NCI-H748 treated with DMSO at 0.1 percent for 48 hours (cell line): Measurements from ENCODE around the gene AMOTL2.

Source experiments
- DNase-seq: peaks from one replicate; lab custom pipeline; 2025; lab: John Stamatoyannopoulos, UW

Gene AMOTL2

DNA sequence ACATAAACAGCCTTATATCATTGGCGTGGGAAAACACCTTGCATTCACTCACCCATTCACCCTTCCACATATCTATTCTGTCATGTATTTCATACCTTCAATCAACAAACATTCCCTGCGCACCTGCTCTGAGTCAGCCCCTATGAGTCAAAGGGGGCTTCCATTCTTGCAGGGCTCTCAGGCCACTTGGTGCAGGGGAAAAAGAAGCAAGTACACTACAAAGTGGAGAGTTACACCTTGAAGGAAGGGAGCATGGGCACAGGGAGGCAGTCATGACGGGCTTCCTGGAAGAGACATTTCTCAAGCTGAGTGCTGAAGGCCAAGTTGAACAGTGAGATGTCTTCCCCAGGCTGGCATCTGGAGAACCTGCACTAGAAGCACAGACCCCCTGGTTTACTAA lies 4.6 kb upstream of the AMOTL2 start:
- DNase-seq = no peak

DNA sequence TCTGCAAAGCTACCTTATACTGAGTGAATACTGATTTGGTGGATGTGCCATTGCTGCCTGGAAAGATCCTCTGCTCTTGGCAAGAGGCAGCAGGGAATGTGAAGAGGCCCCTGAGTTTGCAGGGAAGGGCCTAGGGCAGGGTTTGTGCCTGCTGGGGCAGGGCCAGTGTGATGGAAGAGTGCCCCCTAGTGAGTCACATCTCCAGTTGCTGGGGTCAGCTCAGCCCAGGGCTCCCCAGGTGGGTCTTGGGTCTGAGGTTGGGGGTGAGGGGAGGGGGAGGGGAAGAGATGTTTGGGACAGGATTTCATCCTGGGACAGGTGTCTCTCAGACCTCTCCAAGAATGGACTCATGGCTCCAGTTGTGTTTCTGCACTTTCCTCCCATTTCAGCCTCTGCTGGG lies 4.1 kb upstream of the AMOTL2 start:
- DNase-seq = no peak

DNA sequence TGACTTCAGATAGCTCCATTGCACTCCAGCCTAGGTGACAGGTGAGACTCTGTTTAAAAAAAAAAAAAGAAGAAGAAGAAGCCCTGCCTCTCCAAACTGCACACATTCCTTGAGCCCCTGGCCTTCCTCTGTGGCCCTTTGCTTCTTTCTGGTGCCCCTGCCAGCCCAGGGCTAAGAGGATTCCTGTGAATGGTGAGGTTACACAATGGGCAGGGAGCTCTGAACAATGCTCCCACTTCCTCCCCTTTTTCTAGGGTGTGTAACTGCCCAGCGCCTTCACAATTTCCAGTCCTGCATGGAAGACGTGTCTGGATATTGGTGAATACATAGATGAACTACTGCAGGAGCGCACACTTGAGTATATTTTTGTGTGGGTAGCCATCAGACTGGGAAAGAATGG lies 3.6 kb upstream of the AMOTL2 start:
- DNase-seq = no peak

DNA sequence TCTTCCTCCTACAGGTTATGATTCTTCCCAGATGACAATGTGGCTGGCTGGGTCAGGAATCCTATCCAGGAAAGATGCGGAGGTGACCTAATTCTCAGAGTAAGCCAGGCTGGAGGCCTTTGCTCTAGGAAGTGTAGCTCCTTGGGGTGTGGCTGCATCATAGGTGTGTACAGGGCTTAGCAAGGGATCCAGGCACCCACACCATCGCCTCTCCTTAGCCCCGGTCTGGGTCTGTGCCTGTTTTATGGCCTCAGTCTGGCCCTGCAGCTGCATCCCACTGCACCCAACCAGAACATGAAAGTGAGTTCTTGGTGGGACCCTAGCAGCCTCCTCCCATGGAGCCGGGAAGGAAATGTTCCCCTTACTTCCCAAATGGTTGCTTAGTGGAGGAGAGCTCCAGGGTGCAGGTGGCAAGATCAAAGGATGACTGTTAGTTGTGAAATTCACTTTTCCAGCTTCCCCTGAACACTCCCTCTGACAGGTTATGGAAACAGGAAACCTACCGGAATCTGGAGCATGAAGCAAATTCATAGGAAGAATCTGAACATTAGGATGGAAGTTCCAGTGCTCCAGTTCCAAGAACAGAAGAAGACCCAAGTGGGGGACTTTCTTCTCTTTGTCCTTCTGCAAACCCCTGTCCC lies 2.7 kb upstream of the AMOTL2 start:
- DNase-seq = no peak

DNA sequence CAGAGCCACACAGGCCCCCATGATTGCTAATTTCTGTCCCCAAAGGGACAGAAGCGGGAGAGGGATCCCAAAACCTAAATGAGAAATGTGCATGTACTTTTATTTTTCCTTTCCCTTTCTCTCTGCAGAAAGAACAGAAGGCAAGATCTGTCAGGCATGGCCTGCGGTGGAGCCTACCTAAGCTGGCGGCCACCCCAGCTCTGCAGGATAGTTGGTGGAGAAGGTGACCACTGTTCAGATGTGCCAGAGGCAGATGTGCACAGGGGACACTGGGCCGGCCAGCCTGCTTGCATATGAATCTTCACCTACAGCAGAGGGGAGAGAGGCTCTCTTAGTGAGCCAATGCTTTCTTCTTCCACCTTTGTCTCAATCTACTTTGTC lies 2.1 kb upstream of the AMOTL2 start:
- DNase-seq = no peak

DNA sequence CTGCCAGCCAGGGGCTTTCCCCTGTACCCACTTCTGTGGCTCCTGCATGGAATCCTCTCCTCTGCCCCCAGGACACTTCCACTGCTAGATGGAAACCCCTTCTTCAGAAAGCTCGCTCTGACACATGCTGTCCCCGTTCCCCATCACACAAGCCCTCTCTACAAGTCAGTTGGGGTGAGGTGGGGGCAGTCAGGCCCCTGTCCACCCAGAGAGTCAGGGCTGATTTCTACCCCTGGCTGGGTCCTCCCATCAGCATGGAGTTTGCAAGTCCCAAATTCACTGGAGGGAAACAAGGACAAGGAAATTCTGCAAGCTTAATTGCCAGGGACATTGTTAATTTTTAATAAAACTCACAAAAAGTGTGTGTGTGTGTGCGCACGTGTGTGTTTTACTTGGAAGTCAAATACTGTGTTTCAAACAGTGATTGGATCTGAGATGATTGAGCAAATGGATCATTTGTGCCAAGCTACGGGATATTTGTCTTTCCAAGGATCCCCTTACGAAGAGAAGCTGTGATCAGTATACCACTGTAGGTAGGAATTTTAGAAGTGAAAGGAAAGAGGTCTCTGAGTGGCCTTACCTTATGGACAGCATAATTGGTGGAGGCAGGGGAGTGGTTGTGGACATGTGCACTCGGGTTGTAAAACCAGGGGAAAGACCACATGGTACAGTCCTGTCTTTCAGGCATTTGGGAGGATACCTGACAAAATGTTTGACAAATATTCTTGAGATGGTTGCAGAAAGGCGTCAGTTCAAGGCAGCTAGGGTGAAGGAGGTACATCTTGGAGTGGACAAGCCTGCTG lies 1.5 kb upstream of the AMOTL2 start:
- no peak for DNase-seq

DNA sequence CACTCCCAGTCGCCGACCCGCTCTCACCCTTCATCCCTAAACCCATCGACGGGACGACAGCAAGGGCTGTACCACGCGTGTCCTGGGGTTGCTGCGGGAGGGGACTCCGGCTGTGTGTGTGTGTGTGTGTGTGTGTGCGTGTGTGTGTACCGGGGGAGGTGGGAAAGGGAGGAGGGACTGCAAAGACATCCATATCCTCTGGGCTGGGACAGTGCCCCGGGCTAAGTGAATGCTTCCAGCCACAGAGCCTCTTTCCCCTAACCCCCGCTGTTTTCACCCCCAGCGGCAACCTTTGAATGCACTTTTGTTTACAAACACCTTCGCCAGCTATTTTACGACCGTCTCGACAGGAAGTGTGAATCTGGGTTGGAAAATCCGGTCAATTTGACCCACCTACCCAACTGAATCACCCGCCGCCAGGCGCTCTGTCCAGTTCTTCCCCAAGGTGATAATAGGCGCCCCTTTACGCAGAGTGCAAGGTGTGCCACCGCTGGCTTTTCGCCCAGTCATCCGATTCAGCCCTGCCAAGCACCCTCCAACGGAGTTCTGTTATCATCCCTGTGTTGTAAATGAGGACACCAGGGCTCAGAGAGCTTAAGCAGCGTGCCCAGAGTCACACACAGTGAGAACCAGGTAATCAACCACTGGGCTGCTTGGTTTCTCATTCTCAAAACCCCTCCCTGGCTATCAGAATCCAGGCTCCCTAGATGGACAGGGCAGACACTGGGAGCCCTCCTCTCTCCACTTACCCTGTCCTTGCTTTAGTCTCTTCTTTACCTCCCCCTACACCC lies 739 bp upstream of the AMOTL2 start:
- DNase-seq = peak; percentile 26

DNA sequence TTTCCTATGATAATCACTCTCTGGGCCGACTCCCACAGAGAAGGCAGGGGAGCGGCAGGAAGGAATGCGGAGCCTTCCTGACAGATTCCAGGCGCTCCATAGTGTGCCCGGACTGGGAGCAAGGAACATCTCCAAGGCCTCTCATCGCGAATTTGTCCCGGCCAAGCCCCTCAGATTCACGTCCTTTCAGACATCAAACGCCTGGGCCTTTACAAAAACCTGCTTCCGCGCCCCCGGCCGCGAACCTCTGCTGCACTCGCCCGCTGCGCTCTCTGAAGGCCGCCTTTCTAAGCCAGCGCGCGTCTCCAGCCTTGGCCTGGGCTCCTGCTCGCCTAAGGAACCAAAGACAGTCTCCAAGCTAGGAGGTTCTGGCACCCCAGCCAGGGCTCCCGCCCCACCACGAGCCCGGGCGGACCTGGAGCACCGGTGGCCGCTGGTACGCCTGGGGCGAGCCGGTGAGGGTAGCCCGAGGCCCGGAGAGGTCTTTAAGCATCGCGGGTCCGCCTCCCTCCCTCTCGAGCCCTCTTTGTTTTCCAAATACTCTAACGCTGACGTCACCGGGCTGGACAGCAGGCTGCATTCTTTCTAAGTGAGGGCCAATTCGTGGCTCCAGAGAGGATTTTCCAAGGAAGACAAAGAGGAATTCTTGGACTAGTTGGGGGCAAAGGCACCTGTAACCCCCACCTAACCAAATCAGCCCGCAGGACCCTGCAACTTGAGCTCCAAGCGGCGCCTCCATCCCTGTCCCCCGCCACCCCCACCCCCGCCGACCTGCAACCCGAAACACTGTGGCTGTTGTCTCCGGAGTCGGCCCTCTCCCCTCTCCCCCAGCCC lies 759 bp downstream of the AMOTL2 start:
- peak; percentile 20 for DNase-seq

DNA sequence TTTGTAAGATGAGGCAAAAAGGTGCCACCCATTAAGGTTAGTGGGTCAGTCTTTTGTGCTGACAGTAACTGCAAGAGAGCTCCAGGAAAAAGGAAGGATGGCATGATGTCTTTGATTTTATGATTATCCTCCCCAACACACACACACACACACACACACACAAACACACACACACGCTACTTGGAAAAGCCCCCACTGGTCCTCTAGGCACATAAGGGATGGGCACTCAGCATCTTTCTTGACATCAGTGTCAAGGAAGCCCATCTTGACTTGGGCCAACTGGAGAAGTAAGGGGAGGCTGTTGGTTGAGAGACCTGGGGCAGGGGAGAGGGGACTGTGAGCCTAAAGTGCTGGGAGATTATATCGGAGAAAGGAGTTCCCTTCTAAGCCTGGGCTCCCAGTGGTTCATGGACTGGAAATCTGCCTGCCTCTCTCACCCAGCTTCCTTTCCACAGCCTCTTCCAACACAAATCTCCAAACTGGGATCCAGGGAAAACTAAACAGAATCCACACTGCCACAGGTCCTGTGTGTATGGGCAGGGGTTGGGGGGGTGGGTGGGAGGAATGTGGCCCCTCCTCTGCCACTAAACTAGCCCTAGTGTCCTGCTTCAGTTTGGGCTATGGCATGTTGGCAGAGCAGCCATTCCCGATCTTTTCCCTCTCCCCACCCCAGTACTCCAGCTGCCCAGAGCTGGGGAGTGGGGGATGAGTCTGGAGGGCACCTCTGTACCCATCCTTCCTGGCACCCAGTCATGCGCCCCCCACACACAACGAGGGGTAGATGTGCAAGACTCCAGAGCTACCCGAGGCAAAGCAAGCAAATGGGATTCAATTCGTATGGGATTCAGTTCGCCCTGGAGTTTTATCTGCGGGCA lies 1.6 kb downstream of the AMOTL2 start:
- DNase-seq = no peak

DNA sequence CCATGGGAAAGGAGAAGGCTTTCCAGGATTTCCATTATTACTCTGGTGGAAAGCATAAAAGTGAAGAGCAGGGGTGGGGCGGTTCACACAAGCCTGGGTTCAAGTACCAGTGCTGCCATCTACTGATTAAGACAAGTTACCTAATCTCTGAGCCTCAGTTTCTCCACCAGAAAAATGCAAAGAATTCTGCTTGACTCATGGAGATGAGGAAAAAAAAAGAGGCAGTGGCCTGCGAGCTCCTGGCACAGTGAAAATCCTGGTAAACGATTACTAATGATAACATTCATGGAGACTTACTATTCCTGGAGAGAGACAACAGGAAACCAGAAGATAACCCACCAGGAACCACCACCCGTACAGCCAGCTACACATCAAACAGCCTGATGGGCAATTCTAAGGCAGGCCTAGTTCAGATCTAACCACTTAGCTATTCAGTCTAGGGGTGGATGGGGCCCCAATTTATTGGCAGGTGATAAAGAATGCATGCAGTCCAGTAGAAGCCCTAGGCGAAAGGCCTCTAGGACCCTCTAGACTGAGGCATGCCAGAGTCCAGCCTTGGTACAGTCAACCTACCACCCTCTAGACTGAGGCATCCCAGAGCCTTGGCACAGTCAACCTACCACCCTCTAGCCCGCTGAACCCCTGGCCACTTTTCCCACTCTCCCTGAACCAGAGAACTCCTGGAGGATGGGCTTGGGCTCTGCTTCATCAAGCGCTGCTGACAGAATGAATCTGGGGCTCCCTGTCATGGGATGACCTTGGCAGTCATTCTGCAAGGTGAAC lies 2.5 kb downstream of the AMOTL2 start:
- no peak for DNase-seq

DNA sequence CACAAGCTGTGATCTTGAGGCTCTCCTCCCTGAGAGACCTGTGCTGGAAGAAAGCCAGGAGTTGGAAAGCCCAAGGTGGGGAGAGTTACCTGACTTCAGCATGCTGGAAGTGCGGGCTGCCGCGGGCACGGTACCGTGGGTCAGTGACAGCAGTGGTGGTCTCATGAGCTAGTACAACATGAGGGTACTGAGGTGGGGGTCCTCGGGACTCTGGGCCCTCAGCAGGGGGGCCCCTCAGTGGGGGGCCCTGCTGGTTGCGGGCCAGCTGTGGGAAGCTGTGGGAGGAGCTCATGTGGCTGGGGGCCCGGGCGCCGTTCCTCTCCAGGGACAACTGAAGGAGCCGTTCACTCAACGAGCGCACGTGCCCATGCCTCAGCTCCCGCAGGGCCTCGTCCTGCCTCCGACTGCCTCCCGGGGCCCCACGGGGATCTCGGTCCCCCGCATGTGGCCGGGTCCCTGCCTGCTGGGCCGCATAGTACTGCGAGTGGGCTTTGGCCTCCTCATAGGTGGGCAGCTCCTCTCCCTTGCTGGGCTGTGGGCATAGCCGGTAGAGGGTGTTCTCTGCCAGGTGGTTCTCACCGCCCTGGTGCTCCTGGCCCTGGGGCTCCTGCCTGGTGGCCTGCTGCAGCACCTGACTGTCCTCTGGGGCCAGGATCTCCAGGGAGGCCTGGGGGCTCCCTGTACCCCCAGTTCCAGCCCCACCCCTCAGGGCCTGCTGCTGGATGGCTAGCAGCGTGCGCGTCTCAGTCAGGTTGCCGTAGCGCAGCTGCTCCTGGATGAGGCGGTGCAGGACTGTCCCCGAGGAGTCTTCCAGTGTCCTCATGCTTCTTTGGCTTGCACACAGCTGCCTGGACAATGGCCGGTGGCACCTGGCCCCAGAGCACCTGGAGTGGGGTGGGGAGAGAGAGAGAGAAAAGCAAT lies 3.4 kb downstream of the AMOTL2 start:
- no peak for DNase-seq

DNA sequence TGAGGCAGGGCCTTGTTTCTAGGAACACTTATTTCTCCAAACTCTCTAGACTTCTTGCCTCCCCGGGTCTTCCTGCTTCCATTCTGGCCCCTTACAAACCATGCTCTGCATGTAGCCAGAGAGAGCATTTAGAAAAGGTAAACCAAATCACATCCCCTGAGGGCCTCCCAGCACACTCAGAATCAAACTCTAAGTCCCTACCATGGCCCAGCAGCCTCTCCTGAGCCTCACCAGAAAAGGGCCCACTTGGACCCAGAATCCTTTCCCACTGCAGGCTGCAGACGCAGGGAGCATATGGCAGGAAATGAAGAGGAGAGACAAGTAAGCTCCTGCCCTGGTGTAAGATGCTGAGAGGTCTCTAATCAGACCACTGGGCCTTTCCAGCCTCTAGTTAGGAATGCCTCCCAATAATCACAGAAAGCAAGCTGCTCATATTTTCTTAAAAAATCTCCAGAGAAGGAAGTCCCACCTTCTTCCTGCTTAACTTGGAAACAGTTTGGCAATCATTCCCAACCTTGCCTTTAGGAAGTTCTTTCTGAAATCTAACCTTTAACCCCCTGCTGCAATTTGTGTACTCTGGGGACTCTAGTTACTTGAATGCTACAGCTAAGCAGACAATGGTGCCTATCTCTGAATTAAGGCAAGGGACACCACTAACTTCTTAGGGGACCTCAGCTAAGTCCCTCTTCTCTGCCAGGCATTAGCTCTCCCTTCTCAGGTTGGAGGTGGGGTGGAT lies 4.2 kb downstream of the AMOTL2 start:
- DNase-seq = no peak

DNA sequence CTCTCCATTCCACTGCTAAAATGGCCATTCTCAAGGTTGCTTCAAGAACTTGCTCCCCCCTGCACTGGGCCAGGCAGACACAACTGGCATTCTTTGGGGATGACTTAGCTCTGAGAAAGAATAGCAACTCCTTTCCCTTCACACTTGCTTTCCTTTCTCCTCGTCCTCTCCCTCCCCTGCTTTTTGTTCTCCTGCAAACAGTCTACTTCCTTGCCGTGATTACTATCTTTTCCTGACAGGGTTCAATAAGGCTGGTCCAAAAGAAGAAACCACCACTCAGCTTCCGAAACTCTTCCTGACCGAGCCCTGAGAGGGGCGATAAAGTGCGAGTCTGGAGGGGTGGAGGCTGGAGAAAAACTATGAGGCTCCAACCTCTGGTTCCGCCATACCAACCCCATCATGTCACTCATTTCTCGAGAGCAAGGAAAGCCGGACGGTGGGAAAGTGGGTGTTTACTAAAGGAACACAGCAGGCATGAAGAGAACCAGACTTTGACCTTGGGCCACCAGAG lies 5.0 kb downstream of the AMOTL2 start:
- DNase-seq = no peak

DNA sequence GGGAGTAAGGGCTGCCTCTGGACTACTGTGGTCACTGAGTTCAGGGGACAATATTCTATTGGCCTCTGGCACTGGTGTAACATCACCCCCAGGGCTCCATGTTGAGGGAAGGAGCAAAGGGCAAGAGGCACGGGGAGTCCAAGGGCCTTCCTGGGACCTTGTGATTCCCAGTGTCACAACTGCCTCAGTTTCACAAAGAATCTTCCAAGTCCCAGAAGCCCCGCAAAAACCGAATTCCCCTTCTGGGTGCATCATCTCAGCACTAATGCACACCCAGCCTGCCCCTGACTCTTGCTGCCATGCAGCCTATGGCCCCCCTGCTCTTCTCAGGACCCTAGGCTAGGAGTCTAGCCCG lies 5.5 kb downstream of the AMOTL2 start:
- DNase-seq = no peak

DNA sequence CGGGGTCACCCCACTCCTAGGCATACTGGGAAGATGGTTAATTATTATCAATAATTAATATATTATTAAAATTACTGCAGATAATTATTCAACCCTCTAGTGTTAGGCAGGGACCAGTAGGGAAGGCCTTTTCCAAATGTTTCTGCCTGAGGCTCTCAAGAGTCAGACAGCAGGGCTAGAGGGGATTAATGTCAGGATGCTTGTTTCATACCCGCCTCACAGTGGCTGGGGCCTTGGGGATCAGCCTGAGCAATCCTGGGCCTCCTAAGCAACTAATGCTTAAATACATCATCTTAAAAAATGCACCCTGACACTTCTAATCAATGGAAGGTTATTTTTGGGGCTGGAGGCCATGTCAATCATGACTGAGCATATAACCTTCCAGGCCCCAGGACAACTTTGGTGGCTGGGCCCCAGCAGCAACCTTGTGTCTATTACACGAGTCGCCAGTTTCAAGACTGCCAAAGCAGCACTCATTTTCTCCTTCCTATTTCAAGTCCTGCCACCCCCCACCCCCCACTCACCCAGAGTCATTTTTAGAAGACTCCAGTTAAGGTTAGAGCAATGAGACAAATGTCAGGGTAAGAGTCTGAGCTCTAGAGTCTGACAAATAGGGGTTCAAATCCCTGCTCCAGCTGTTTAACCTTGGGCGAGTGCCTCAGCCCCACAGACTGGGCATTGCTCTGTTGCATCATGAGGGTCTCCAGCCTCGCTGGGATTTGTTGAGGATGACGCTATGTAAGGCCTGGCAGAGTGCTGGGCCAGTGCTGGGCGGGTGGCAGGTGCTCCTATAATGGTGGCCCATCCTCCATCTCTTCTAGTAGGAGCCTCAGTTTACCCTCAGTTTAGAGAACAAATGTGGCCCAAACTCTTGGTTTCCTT lies 6.1 kb downstream of the AMOTL2 start:
- no peak for DNase-seq

DNA sequence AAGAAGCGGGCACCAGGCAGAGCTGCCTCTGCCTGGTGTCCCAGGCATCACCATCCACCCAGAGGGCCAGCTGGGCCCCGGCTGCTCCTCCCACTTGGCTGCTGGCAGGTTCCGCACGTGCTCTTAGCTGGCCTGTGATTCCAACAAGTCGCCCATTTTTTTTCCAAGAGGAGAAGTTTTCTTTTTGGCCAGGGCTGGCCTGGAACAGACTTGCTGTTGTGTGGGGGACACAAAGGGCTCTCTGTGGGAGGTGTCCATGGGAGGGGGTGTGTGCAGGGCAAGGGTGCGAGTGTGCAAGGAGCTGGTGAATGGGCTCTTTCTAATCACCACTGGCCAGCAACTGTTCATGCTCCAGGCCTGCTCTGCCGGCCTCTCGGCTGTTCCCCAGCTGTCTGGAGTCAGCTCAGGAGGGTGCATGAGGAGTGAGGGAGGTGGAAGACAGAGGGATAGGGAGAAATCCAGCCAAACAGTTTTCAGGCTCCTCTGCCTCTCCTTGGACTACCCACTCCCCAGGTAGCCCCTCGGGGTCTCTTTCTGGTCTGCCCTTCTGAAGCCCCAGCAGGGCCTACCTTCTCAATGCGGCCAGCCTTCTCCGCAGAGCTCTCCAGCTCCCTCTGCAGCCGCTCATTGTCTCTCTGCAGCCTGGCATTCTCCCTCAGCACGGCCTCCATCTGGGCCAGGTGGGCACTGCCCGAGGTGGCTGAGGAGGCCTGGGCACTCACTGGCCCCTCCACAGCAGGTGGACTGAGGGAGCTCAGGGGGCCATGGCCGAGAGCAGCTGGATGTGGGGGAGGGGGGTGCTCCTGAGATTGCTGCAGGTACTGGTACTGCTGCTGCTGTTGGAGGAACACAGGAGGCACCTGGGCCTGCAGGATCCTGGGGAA lies 7.1 kb downstream of the AMOTL2 start:
- DNase-seq = no peak
